ENCODE measurements around the gene GIGYF1.

GRCh38 chr7:100721505-100721812, 27.4 kb upstream of the GIGYF1 start:
- no peak for TF ChIP-seq CTCF (IDR thresholded peaks at IDR 0.05)
- no peak for TF ChIP-seq POLR2A (IDR thresholded peaks at IDR 0.05)
- TF ChIP-seq EP300 (IDR thresholded peaks at IDR 0.05): no peak

All from stomach (tissue), 4 donors.